Activated naive CD4-positive, alpha-beta T cell treated with anti-CD3 and anti-CD28 coated beads, Interleukin-2, amount 50 U/mL, for 24 hours (primary cell): ENCODE data around the gene ZC3H7B.
"Not testable (repeated sequence)": the region's sequence is repeated elsewhere in the genome, so short reads cannot be mapped to it uniquely, and the experiment has no call there.

Source experiments
- H3K27ac Mint-ChIP-seq: one replicate; pipeline ENCODE4 v1.8.0; 2021; ENCODE audit warnings: mild to moderate bottlenecking, mixed read lengths
- H3K27me3 Mint-ChIP-seq: one replicate; pipeline ENCODE4 v1.8.0; 2021; ENCODE audit warnings: mixed read lengths
- H3K36me3 Mint-ChIP-seq: one replicate; pipeline ENCODE4 v1.8.0; 2021; ENCODE audit warnings: mixed read lengths
- H3K4me1 Mint-ChIP-seq: one replicate; pipeline ENCODE4 v1.8.0; 2021; ENCODE audit warnings: mixed read lengths
- H3K4me3 Mint-ChIP-seq: one replicate; pipeline ENCODE4 v1.8.0; 2021; ENCODE audit warnings: mild to moderate bottlenecking, mixed read lengths
- H3K9me3 Mint-ChIP-seq: one replicate; pipeline ENCODE4 v1.8.0; 2021; ENCODE audit warnings: mixed read lengths

Gene ZC3H7B

DNA sequence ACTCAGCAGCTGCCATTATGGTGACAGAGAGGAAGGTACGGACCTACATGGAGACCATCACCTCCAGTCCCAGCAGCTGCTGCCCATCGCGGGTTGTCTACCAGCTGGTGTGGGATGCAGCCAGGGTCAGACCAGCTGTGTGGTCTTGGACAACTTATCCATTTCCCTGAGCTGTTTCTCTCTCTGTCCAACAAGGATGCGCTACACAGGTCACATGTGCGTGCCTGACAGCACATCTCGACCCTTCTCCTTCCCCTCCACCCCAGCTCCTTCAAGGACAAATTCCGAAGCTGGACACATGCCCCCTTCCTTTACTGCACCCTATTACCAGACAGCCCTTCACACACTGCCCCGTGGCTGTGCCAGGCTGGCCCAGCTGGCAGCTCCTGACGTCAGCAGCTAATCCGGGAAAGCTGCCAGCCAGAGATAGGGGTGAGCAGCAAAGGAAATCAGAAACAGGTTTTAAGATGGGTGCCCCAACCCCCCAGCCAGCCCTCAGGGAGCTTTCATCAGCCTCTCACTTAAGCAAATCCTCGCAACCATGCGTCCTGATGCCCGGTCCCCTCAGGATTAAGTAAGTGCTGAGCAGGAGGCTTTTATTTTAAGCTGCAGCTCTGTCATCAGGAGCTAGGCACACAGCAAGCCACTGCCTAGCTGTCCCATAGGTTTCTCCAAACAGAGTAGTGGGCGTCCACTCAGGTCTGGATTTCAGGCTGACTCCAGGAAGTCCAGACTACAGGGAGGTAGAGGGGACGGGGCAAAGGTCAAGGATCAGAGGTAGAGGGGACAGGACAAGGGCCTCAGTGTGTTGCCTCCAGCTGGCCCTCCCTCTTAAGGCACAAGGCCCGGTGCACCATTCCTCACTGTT, 100.7 kb downstream of the ZC3H7B start:
- no peaks in the 10 kb centered on the region for H3K27me3 Mint-ChIP-seq
- peaks cover 6% of the 10 kb centered on the region for H3K4me1 Mint-ChIP-seq
- H3K36me3 Mint-ChIP-seq = no peaks in the 10 kb centered on the region
- no peaks in the 10 kb centered on the region for H3K9me3 Mint-ChIP-seq
- no peak overlapping the region for H3K4me3 Mint-ChIP-seq
- H3K27ac Mint-ChIP-seq = no peak overlapping the region

DNA sequence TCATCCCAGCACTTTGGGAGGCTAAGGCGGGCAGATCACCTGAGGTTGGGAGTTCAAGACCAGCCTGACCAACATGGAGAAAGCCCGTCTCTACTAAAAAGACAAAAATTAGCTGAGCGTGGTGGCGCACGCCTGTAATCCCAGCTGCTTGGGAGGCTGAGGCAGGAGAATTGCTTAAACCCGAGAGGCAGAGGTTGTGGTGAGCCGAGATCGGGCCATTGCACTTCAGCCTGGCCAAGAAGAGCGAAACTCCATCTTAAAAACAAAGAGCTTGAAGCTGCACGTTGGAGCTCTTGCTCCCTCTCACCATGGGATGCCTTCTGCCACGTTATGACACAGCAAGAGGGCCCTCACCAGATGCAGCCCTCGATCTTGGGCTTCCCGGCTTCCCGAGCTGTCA, 101.5 kb downstream of the ZC3H7B start:
- H3K27me3 Mint-ChIP-seq, H3K4me1 Mint-ChIP-seq, H3K27ac Mint-ChIP-seq, H3K36me3 Mint-ChIP-seq, H3K4me3 Mint-ChIP-seq, H3K9me3 Mint-ChIP-seq: not testable (repeated sequence)

DNA sequence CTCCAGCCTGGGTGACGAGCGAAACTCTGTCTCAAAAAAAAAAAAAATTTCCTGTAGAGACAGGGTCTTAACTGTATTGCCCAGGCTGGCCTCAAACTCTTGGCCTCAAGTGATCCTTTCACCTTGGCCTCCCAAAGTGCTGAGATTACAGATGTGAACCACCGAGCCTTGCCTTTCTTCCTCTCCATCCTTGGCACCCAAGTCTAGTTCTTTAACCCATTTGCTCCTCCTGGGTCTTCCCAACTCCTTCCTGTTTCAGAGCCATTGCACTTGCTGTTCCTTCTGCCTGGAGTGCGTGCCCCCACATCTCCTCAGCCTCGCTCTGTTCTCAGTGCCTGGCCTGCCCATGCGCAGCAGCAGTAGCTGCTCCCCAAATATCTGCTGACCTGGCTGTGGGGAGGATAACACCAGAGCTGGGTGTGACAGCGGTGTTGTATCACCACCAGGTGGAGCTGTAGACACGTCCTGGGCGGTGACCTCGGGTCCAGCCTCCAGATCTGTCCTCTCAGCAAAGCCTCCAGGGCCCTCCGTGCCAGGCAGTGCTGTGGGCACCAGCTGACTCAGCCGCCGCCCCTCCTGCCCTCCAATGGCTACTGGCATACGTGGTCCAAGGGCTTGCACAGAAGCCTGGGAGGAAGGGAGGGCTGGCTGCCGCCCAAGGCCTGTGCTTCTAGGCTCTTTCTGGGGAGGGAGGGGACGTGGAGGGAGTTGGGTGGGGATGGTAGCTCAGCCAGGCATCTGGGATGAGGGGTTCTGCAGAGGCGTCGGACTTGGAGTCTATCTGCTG, 102.4 kb downstream of the ZC3H7B start:
- H3K36me3 Mint-ChIP-seq = no peaks in the 10 kb centered on the region
- H3K27ac Mint-ChIP-seq = peak overlapping the region; percentile 84

DNA sequence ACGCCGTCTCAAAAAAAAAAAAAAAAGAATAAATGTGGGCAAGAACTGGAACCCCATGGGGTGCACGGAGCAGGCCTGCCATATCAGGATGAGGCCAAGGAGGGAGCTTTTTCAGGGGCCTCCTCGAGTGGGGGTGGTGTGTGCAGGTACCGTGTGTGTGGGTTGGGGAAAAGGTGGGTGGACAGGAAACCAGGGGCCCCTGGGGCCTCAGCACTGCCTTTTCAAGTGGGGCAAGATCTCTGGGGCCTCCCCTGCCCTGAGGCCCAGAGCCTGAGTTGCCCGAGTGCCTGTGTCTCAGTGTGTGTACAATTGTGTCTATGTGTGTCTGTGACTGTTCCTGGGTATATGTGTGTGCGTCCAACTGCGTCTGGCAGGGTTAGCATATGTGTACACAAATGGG, 104.3 kb downstream of the ZC3H7B start:
- H3K27me3 Mint-ChIP-seq = no peaks in the 10 kb centered on the region
- peaks cover 6% of the 10 kb centered on the region for H3K4me1 Mint-ChIP-seq
- H3K27ac Mint-ChIP-seq = no peak overlapping the region
- H3K9me3 Mint-ChIP-seq = no peaks in the 10 kb centered on the region
- no peak overlapping the region for H3K4me3 Mint-ChIP-seq
- H3K36me3 Mint-ChIP-seq = no peaks in the 10 kb centered on the region

More for the DNA sequence above, 102.4 kb downstream of the ZC3H7B start:
- H3K9me3 Mint-ChIP-seq = no peaks in the 10 kb centered on the region
- H3K27me3 Mint-ChIP-seq = no peaks in the 10 kb centered on the region
- H3K4me1 Mint-ChIP-seq = peaks cover 6% of the 10 kb centered on the region
- no peak overlapping the region for H3K4me3 Mint-ChIP-seq

DNA sequence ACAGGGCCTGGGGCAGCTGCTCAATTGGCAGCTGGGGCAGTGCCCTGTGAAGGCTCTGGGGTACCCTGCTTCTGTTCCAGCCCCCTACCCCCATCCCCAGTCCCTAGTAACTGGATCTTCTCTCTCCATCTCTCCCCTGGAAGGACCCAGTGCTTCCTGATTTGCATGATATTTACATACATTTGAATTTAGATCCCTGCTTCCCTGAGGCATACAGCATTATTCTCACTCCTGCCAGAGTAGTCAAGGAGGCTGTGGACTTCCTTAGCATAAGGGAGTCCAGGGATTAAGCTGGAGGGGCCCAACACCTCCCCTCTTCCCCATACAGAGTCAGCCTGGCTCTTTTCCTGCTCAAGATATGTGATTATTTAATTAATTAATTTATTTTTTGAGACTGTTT, 105.1 kb downstream of the ZC3H7B start:
- Mint-ChIP-seq H3K27me3 (no peaks in the 10 kb centered on the region), H3K27ac (no peak overlapping the region), H3K4me3 (no peak overlapping the region), H3K9me3 (no peaks in the 10 kb centered on the region), H3K4me1 (peaks cover 12% of the 10 kb centered on the region), H3K36me3 (no peaks in the 10 kb centered on the region)

DNA sequence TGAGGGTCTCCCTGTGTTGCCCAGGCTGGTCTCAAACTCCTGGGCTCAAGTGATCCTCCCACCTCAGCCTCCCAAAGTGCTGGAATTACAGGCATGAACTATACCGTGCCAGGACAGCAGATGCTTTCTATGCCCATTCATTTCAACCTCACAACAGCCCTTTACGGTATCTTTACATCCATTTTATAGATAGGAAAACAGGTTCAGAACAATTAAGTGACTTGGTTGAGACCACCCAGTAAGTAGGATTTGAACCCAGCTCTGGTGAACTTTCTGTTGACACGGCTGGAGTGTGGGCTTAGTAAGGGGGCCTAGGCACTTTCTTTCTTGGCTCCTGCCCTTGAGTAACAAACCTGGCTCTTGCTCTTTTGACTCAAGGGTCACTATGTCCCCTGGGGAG, 106.1 kb downstream of the ZC3H7B start:
- H3K36me3 Mint-ChIP-seq = no peaks in the 10 kb centered on the region
- no peaks in the 10 kb centered on the region for H3K9me3 Mint-ChIP-seq
- H3K4me1 Mint-ChIP-seq = peaks cover 19% of the 10 kb centered on the region
- H3K4me3 Mint-ChIP-seq = no peak overlapping the region
- H3K27ac Mint-ChIP-seq = no peak overlapping the region
- no peaks in the 10 kb centered on the region for H3K27me3 Mint-ChIP-seq

- H3K27me3 Mint-ChIP-seq = no peaks in the 10 kb centered on the region
- no peaks in the 10 kb centered on the region for H3K36me3 Mint-ChIP-seq
- H3K27ac Mint-ChIP-seq = no peak overlapping the region
- H3K4me1 Mint-ChIP-seq = peaks cover 21% of the 10 kb centered on the region
- H3K4me3 Mint-ChIP-seq = no peak overlapping the region
- no peaks in the 10 kb centered on the region for H3K9me3 Mint-ChIP-seq
These were observed 107.3 kb downstream of the ZC3H7B start for GRCh38 chr22:41408665-41409064.
